ENCODE results near the gene ENTREP1.
A peak's percentile ranks its signal among the peaks of the same experiment; 100 is the strongest.

The ENTREP1 gene

GRCh38 chr9:69342769-69343168 lies 17.8 kb downstream of the ENTREP1 start:
- H3K9ac ChIP-seq (ENCODE audit: low read depth, low read length), result no peak overlapping the region

DNA sequence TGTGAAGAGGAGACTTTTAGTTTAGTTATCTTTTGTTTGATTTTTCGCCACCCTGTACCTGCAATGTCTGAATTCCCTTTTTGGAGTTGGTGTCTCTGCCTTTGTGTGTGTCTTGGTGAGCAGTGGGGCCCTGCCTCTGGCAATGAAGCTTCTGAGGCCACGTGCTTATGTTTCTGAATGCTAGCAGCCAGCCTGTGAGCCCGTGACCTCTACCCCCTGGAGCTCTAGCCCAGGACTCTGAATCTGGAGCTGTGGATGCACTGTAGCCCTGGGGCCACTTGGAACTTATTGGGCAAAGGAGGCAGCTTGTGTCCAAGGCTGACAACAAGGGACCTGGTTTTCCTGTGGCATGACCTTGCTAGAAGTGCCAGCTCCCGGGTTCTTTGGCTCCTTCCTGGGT lies 19.4 kb downstream of the ENTREP1 start:
- Histone ChIP-seq H3K9ac (ENCODE audit: low read depth, low read length) (no peak overlapping the region), H3K36me3 (ENCODE audit: control insufficient read depth, insufficient read depth, low read length) (no peaks in the 10 kb centered on the region), H3K27me3 (ENCODE audit: control insufficient read depth, insufficient read depth, low read length) (no peaks in the 10 kb centered on the region), H3K4me3 (ENCODE audit: low read depth, low read length) (no peak overlapping the region), H3K9me3 (ENCODE audit: control insufficient read depth, insufficient read depth, low read length) (no peaks in the 10 kb centered on the region), H3K4me1 (ENCODE audit: control insufficient read depth, insufficient read depth, low read length) (peaks cover 22% of the 10 kb centered on the region), H3K27ac (ENCODE audit: low read depth, low read length) (no peak overlapping the region)

More at GRCh38 chr9:69342769-69343168, 17.8 kb downstream of the ENTREP1 start:
- Histone ChIP-seq H3K36me3 (ENCODE audit: control insufficient read depth, insufficient read depth, low read length) (no peaks in the 10 kb centered on the region), H3K9me3 (ENCODE audit: control insufficient read depth, insufficient read depth, low read length) (no peaks in the 10 kb centered on the region), H3K4me1 (ENCODE audit: control insufficient read depth, insufficient read depth, low read length) (peaks cover 23% of the 10 kb centered on the region), H3K4me3 (ENCODE audit: low read depth, low read length) (no peak overlapping the region), H3K27ac (ENCODE audit: low read depth, low read length) (peak overlapping the region; percentile 15), H3K27me3 (ENCODE audit: control insufficient read depth, insufficient read depth, low read length) (no peaks in the 10 kb centered on the region)

DNA sequence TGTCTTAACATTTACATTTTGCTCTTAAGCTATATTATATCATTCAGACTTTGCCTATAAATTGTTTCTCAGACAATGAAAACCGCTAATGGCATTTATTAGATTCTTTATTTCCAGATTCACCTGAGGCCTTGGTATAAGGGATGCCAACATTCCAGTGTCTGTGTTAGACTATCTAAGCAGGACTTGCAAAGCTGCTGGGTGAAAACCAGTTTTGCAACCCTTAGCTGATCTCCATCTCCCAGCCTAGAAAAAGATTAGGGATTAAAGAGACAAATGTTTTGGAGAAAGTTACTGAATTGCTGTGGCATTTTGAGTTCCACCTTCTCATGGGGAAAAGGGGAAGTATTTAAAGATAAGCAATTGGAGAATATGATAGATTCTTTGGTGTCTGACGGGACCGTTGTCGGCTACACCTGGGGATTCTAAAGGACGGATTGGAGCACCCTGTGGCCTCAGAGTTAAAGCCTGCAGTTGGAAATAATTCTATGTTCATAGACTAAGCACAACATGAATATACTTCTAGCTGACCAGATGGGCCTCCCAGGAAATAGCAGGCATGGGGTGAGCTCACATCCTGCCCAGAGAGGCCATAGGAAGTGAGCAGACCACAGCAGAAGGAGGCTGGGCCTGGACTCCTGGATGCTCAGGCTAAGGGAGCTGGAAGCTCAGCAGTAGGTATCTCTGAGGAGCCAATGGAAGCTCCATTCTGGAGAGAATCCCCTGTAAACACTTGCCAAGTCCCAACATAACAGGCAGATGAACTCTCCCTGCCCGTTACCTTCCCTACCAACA lies 21.8 kb downstream of the ENTREP1 start:
- Histone ChIP-seq H3K9me3 (ENCODE audit: control insufficient read depth, insufficient read depth, low read length) (no peaks in the 10 kb centered on the region), H3K4me1 (ENCODE audit: control insufficient read depth, insufficient read depth, low read length) (peaks cover 10% of the 10 kb centered on the region), H3K27ac (ENCODE audit: low read depth, low read length) (no peak overlapping the region), H3K4me3 (ENCODE audit: low read depth, low read length) (no peak overlapping the region), H3K9ac (ENCODE audit: low read depth, low read length) (no peak overlapping the region), H3K27me3 (ENCODE audit: control insufficient read depth, insufficient read depth, low read length) (no peaks in the 10 kb centered on the region), H3K36me3 (ENCODE audit: control insufficient read depth, insufficient read depth, low read length) (no peaks in the 10 kb centered on the region)

DNA sequence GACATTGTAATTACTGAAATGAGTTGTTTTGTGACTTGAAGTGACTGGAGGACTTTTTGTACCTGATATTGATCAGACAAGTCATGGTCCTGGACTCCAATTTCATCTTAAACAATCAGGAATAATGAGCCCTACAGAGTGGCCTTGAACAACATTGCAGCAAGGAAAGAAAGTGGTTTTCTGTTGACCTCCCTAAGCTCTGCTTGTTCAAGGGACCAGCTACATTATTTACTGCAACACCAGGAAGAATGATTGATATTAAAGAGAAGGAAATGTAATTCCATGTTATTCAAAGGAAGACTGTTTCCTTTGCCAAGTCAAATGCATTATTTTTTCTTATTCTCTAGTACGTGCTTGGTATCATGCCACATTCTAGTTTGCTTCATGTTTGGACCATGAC lies 22.6 kb downstream of the ENTREP1 start:
- Histone ChIP-seq H3K4me3 (ENCODE audit: low read depth, low read length) (no peak overlapping the region), H3K27ac (ENCODE audit: low read depth, low read length) (no peak overlapping the region), H3K4me1 (ENCODE audit: control insufficient read depth, insufficient read depth, low read length) (peaks cover 8% of the 10 kb centered on the region), H3K36me3 (ENCODE audit: control insufficient read depth, insufficient read depth, low read length) (no peaks in the 10 kb centered on the region), H3K9ac (ENCODE audit: low read depth, low read length) (no peak overlapping the region), H3K27me3 (ENCODE audit: control insufficient read depth, insufficient read depth, low read length) (no peaks in the 10 kb centered on the region), H3K9me3 (ENCODE audit: control insufficient read depth, insufficient read depth, low read length) (no peaks in the 10 kb centered on the region)

DNA sequence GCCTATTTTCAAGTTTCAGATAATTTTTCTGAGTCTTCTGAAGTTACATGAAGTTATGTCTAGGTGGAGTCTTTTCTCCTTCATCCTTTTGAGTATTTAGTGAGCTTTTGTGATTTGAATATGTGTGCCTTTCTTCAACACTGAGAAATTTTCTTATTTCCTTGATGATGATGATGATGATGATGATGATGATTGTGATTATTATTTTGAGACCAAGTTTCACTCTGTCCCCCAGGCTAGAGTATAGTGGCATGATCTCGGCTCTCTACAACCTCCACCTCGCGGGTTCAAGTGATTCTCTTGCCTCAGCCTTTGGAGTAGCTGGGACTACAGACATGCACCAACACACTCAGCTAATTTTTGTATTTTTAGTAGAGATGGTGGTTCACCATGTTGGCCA lies 26.2 kb downstream of the ENTREP1 start:
- no peaks in the 10 kb centered on the region for H3K9me3 ChIP-seq (ENCODE audit: control insufficient read depth, insufficient read depth, low read length)
- no peak overlapping the region for H3K27ac ChIP-seq (ENCODE audit: low read depth, low read length)
- no peaks in the 10 kb centered on the region for H3K27me3 ChIP-seq (ENCODE audit: control insufficient read depth, insufficient read depth, low read length)
- H3K4me1 ChIP-seq (ENCODE audit: control insufficient read depth, insufficient read depth, low read length), result no peaks in the 10 kb centered on the region; the same call in 1 of the 2 replicates
- H3K4me3 ChIP-seq (ENCODE audit: low read depth, low read length), result no peak overlapping the region
- no peaks in the 10 kb centered on the region for H3K36me3 ChIP-seq (ENCODE audit: control insufficient read depth, insufficient read depth, low read length)
- no peak overlapping the region for H3K9ac ChIP-seq (ENCODE audit: low read depth, low read length)

DNA sequence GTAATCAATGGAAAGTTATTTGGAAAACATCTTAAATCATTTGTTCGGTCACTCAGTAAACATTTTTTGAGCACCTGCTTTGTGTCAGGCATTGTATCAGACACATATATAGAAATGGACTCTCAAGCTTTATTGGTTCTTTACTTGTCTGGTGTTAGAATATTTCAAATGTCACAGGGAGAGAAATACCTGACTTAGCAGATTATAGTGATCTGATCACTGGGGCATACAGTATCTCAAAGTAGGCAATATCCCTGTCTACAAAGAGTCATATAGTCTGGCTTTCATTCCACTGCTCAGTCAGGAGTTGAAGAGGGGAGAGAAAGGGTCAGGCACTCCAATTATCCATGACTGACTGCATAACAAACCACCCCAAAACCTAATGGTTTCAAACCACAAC lies 30.2 kb downstream of the ENTREP1 start:
- H3K4me1 ChIP-seq (ENCODE audit: control insufficient read depth, insufficient read depth, low read length), result no peaks in the 10 kb centered on the region
- no peak overlapping the region for H3K27ac ChIP-seq (ENCODE audit: low read depth, low read length)
- H3K9me3 ChIP-seq (ENCODE audit: control insufficient read depth, insufficient read depth, low read length), result no peaks in the 10 kb centered on the region
- no peak overlapping the region for H3K9ac ChIP-seq (ENCODE audit: low read depth, low read length)
- H3K36me3 ChIP-seq (ENCODE audit: control insufficient read depth, insufficient read depth, low read length), result no peaks in the 10 kb centered on the region
- no peak overlapping the region for H3K4me3 ChIP-seq (ENCODE audit: low read depth, low read length)
- no peaks in the 10 kb centered on the region for H3K27me3 ChIP-seq (ENCODE audit: control insufficient read depth, insufficient read depth, low read length)

- Histone ChIP-seq H3K9me3 (ENCODE audit: control insufficient read depth, insufficient read depth, low read length) (no peaks in the 10 kb centered on the region), H3K4me1 (ENCODE audit: control insufficient read depth, insufficient read depth, low read length) (no peaks in the 10 kb centered on the region), H3K36me3 (ENCODE audit: control insufficient read depth, insufficient read depth, low read length) (no peaks in the 10 kb centered on the region), H3K4me3 (ENCODE audit: low read depth, low read length) (no peak overlapping the region), H3K27ac (ENCODE audit: low read depth, low read length) (no peak overlapping the region), H3K9ac (ENCODE audit: low read depth, low read length) (no peak overlapping the region), H3K27me3 (ENCODE audit: control insufficient read depth, insufficient read depth, low read length) (no peaks in the 10 kb centered on the region)
Measured at GRCh38 chr9:69357030-69357775, 32.2 kb downstream of the ENTREP1 start.

- no peaks in the 10 kb centered on the region for H3K27me3 ChIP-seq (ENCODE audit: control insufficient read depth, insufficient read depth, low read length)
- H3K9me3 ChIP-seq (ENCODE audit: control insufficient read depth, insufficient read depth, low read length), result no peaks in the 10 kb centered on the region
- H3K27ac ChIP-seq (ENCODE audit: low read depth, low read length), result no peak overlapping the region
- H3K4me1 ChIP-seq (ENCODE audit: control insufficient read depth, insufficient read depth, low read length), result no peaks in the 10 kb centered on the region
- H3K4me3 ChIP-seq (ENCODE audit: low read depth, low read length), result no peak overlapping the region
- no peak overlapping the region for H3K9ac ChIP-seq (ENCODE audit: low read depth, low read length)
- no peaks in the 10 kb centered on the region for H3K36me3 ChIP-seq (ENCODE audit: control insufficient read depth, insufficient read depth, low read length)
Measured at GRCh38 chr9:69357821-69358220, 32.8 kb downstream of the ENTREP1 start.

DNA sequence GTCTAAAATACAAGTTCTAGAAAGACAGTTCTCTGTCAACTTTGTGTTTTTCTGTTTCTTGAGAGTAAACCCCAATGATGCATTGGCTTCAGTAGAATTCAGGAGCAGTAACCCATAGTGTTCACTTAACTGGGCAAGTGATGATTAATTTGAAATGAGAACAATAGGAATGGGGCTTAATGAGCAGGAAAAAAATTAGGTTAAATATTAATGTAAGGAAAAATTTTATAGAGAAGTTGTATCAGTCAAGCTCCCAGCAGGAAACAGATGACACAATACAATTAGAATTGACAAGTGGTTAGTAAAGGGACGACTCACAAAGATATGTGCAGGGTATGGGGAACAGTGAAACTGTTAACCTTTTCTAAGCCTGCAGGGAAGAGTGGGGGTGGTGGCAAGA lies 38.2 kb downstream of the ENTREP1 start:
- Histone ChIP-seq H3K27me3 (ENCODE audit: control insufficient read depth, insufficient read depth, low read length) (no peaks in the 10 kb centered on the region), H3K27ac (ENCODE audit: low read depth, low read length) (no peak overlapping the region), H3K9me3 (ENCODE audit: control insufficient read depth, insufficient read depth, low read length) (no peaks in the 10 kb centered on the region), H3K36me3 (ENCODE audit: control insufficient read depth, insufficient read depth, low read length) (no peaks in the 10 kb centered on the region), H3K4me1 (ENCODE audit: control insufficient read depth, insufficient read depth, low read length) (no peaks in the 10 kb centered on the region), H3K9ac (ENCODE audit: low read depth, low read length) (no peak overlapping the region), H3K4me3 (ENCODE audit: low read depth, low read length) (no peak overlapping the region)

DNA sequence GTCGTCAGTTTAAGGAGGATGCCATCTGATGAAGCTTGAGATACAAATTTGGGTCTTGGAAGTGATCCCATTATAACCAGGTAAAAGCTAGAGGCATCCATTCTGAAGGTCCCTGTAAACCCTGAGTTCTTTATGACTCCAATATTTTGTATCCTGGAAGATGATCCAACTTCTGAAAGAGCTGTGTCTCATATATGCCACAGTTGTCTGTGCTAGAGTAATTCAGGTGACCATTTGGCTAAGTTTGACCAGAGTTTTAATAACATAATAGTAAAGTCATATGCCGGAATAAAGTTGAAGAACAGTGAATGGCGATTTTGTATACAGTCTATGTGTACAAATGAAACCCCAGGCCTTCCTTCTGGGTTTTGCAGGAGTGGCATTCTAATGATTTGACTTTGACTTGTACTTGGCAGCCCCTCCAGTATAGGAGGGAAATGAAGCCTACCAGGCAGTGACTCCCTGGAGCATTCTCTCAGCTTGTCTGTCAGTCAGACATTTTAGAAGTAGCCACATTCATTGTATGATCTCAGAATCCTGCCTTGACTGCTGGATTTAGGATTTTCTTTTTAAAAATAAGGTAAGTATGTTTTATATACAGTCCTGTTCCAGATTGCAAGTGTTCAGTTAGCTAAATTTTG lies 39.6 kb downstream of the ENTREP1 start:
- no peaks in the 10 kb centered on the region for H3K9me3 ChIP-seq (ENCODE audit: control insufficient read depth, insufficient read depth, low read length)
- no peaks in the 10 kb centered on the region for H3K27me3 ChIP-seq (ENCODE audit: control insufficient read depth, insufficient read depth, low read length)
- H3K27ac ChIP-seq (ENCODE audit: low read depth, low read length), result no peak overlapping the region
- H3K4me3 ChIP-seq (ENCODE audit: low read depth, low read length), result no peak overlapping the region
- no peak overlapping the region for H3K9ac ChIP-seq (ENCODE audit: low read depth, low read length)
- no peaks in the 10 kb centered on the region for H3K4me1 ChIP-seq (ENCODE audit: control insufficient read depth, insufficient read depth, low read length)
- H3K36me3 ChIP-seq (ENCODE audit: control insufficient read depth, insufficient read depth, low read length), result no peaks in the 10 kb centered on the region

GRCh38 chr9:69370430-69370829 lies 45.4 kb downstream of the ENTREP1 start:
- Histone ChIP-seq H3K27me3 (ENCODE audit: control insufficient read depth, insufficient read depth, low read length) (no peaks in the 10 kb centered on the region), H3K36me3 (ENCODE audit: control insufficient read depth, insufficient read depth, low read length) (no peaks in the 10 kb centered on the region), H3K9me3 (ENCODE audit: control insufficient read depth, insufficient read depth, low read length) (no peaks in the 10 kb centered on the region), H3K4me3 (ENCODE audit: low read depth, low read length) (no peak overlapping the region), H3K27ac (ENCODE audit: low read depth, low read length) (no peak overlapping the region), H3K4me1 (ENCODE audit: control insufficient read depth, insufficient read depth, low read length) (peaks cover 4% of the 10 kb centered on the region), H3K9ac (ENCODE audit: low read depth, low read length) (no peak overlapping the region)
